ENCODE results near the gene GLS2. TPM values are rescaled to one million over a fixed set of nuclear protein-coding genes. Genes with fewer than 3 reads are reported as not detected.
"Not testable (repeated sequence)": the region's sequence is repeated elsewhere in the genome, so short reads cannot be mapped to it uniquely, and the experiment has no call there.

The GLS2 gene
- total RNA-seq, result 5.9 TPM

GRCh38 chr12:56488041-56488955 is at the start of gene GLS2:
TSS of gene GLS2 (minus strand) at chr12:56488161. CDS start at chr12:56488118, 43 bp downstream.
- peak; percentile 85 for DNase-seq

DNA sequence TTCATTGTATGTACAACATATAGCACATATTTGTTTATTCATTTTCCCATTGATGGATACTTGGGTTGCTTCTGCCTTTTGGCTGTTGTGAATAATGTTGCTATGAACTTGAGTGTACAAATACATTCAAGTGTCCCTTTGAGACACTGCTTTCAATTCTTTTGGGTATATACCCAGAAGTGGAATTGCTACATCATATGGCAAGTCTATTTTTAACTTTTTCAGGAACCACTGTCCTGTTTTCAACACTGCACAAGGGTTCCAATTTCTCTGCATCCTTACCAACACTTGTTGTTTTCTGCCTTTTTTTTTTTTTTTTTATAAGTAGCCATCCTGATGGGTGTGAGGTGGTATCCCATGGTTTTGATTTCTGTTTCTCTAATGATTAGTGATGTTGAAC is 49.6 kb upstream of the GLS2 start:
- DNase-seq, result no peak

- no peak for DNase-seq
Measured at GRCh38 chr12:56530390-56531055, 42.6 kb upstream of the GLS2 start.

DNA sequence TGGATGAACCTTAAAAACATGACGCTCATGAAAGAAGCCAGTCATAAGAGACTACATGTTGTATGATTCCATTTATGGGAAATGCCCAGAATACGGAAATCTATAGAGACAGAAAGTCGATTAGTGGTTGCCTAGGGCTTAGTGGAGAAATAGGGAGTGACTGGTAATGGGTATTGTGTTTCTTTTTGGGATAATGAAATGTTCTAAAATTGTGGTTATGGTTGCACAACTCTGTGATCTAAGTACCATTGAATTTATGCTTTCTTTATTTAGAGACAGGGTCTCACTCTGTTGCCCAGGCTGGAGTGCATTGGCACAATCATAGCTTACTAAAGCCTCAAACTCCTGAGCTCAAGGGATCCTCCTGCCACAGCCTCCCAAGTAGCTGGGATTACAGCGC is 41.7 kb upstream of the GLS2 start:
- no peak for DNase-seq

DNA sequence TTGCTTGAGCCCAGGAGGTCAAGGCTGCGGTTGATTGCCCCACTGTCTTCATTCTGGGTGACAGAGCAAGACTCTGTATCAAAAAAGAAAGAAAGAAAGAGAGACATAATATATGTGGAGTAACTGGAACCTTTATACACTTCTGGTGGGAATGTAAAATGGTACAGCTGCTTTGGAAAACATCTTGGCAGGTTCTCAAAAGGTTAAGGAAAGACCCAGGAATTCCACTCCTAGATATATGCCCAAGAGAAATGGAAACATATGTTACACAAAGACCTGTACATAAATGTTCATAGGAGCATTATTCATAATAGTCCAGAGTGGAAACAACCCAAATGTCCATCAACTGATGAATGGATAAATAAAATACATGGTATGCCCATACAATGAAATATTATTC is 40.9 kb upstream of the GLS2 start:
- DNase-seq, result no peak

DNA sequence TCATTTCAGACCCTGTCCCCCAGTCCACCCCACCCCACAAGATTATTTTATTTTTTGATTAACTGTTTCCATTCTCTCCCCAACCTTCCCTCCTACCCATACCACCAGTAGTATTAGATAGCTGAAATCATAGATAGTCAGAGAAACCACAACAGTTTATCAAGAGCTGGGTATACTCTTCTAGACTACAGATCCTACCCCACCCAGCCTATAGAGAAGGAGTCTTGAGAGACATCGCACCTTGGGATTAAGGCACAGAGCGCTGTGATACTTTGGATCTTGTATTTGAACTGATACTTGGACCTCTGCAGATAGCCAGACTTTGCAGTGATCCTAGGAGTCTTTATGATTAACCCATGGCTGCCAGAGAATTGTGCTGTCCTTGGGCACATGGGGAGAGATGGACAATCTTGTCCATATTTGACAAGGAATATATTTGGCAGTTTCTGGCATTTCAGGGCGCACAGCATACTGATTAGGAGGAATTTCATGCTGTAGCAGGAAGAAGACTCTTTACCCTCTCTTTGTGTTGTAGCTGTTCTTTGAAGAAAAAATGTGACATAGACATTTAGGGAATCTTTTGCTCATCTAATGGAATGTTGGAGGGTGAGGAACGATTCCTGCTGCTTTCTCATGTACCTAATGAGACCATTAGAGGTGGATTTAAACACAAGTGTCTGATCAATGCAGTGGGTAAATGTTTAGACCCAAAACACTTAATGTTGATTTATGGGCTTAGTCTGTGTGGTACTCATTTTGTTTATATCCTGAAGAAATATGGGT is 34.6 kb upstream of the GLS2 start:
- DNase-seq, result no peak

DNA sequence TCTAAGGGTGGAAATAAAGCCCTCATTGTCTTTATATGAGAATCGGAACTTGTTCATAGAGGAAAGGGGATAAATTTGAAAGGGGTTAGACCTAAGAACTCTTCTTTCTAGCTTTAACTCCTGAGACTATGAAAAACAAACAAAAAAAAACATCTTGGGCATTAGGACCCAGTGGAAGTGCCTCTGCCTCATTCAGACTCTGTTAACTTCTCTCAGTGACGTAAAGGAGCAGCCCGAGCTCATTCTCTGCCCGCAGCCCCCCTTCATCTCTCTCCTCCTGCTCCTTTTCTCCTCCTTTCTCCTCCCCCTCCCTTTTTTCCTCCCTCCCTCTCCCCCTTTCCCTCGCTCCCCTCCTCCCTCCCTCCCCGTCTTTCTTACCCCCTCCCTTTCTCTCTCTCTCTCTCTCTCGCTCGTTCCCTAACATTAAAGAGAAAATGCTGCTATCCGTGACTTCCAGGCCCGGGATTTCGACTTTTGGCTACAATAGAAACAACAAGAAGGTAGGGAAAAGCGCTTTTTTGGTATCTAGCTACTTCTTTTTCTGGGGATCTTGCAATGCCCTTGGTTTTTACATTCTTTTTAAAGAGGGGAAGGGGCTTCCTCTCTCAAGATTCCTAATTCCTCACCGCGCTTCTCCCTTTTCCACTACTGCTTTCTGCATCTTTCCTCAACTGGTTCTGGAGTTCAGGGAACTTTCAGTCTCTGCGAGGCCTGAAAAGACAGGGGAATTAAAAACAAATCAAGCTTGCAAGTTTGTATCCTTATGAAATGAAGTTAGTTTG is 33.8 kb upstream of the GLS2 start, which contains the start of gene RBMS2:
TSS of gene RBMS2 (plus strand) at position 231 of the 782 bp plus-strand sequence. CDS start at position 435, 204 bp downstream.
- DNase-seq, result peak; percentile 40

DNA sequence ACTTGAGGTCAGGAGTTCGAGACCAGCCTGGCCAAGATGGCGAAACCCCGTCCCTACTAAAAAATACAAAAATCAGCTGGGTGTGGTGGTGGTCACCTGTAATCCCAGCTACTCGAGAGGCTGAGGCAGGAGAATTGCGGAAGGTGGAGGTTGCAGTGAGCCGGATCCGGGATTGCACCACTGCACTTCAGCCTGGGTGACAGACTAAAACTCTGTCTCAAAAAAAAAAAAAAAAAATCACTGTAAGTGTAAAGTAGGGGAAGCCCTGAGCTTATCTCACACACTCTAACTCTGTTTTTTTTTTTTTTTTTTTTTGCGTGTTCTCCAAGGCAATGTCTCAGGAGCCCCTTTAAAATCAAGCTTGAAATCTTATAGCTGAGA is 33.2 kb upstream of the GLS2 start:
- no peak for DNase-seq

GRCh38 chr12:56520506-56520905 is 32.5 kb upstream of the GLS2 start:
- DNase-seq, result no peak

- no peak for DNase-seq
Measured at GRCh38 chr12:56520048-56520447, 32.1 kb upstream of the GLS2 start.

- DNase-seq, result no peak
Measured at GRCh38 chr12:56518570-56518969, 30.6 kb upstream of the GLS2 start.

DNA sequence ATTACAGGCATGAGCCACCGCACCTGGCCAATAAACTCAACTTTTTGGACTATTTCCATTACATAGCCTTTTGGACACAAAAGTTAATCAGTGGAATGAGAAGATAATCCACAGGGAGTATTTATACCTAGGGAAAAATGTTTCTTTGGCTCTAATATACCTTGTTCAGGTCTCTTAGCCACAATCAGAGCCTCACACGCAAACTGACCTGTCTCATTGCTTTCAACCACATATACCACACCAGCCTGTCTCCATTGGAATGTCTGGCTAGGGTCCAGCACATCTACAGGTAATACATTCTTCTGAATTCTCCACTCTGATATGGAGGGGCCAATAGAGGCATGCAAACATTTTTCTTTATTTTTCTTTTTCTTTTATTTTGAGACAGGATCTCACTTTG is 29.9 kb upstream of the GLS2 start:
- DNase-seq, result no peak

DNA sequence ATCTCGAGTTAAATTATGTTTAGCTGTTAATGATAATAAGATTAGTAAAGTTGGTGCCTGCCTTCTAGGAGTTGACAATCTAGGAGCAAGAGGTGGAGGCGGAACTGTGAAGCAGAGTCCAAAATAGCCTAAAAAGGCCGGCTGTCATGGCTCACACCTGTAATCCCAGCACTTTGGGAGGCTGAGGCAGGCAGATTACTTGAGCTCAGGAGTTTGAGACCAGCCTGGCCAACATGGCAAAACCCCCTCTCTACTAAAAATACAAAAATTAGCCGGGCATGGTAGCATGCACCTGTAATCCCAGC is 26.0 kb upstream of the GLS2 start:
- not testable (repeated sequence) for DNase-seq

DNA sequence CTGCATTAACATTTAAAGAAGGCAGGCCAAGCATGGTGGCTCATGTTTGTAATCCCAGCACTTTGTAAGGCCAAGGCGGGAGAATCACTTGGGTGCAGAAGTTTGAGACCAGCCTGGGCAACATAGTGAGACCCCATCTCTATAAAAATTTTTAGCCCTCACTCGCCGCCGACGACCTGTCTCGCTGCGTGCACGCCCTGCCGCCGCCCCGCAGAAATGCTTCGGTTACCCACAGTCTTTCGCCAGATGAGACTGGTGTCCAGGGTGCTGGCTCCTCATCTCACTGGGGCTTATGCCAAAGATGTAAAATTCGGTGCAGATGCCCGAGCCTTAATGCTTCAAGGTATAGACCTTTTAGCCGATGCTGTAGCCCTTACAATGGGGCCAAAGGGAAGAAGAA is 22.8 kb upstream of the GLS2 start:
- DNase-seq, result no peak

DNA sequence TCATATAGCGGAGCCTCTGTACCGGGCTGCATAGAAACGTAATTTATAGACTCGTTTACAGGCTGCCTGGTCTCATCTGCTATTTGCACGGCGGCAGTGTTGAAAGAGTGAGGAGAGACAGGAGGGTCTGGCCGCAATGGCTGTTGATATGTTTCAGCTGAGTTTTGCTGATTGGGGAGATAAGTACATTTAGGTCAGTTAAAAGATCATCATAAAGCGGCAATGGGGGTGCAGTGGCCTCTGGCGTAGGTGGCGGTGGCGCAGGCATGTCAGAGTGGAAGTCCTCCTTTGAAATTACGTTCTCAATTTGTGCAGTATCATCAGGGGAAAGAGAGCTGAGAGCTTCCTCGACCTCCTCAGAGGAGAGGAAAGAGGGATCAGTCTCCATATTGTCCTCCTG is 11.9 kb upstream of the GLS2 start:
- not testable (repeated sequence) for DNase-seq

GRCh38 chr12:56499452-56499851 is 11.5 kb upstream of the GLS2 start:
- not testable (repeated sequence) for DNase-seq

DNA sequence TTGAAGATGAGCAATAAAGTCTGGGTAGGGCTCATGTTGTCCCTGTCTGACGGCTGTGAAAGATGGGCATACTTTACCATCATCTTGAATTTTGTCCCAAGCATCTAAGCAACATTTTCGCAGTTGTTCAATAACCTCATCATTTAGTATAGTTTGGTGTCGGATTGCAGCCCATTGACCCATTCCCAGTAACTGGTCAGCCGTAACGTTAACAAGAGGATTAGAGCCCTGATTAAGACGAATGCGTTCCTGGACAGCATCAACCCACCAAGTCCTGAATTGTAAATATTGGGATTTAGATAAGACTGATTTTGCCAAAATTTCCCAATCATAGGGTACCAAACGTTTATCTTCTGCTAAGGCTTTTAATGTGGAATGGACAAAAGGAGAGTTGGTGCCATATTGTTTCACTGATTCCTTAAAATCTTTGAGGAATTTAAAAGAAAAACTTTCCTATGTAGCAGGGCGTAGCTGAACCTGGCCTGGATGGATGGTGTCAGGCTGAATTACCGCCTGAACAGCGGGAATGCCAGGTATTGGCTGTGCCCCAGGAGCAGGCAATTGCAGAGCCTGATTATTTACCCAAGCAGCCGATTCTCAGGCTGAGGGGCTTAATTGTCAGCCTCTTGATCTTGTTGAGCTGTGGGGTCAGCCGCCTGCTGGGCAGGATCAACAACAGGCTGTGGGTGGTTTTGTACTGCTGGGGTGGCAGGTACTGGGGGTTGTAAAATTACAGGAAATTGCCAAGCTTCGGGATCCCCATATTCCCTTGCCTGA is 10.4 kb upstream of the GLS2 start:
- not testable (repeated sequence) for DNase-seq

GRCh38 chr12:56496704-56497103 is 8.7 kb upstream of the GLS2 start:
- peak; percentile 24 for DNase-seq

- DNase-seq, result not testable (repeated sequence)
Measured at GRCh38 chr12:56494481-56494880, 6.5 kb upstream of the GLS2 start.

- not testable (repeated sequence) for DNase-seq
Measured at GRCh38 chr12:56494106-56494415, 6.1 kb upstream of the GLS2 start.

DNA sequence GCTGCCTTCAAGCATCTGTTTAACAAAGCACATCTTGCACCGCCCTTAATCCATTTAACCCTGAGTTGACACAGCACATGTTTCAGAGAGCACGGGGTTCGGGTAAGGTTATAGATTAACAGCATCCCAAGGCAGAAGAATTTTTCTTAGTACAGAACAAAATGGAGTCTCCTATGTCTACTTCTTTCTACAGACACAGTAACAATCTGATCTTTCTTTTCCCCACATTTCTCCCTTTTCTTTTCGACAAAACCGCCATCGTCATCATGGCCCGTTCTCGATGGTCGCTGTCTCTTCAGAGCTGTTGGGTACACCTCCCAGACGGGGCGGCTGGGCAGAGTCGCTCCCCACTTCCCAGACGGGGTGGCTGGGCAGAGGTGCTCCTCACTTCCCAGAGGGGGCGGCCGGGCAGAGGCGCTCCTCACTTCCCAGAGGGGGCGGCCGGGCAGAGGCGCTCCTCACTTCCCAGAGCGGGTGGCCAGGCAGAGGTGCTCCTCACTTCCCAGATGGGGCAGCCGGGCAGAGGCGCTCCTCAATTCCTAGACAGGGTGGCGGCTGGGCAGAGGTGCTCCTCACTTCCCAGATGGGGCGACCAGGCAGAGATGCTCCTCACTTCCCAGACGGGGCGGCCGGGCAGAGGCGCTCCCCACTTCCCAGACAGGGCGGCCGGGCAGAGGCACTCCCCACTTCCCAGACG is 5.6 kb upstream of the GLS2 start:
- DNase-seq, result not testable (repeated sequence)

All from occipital lobe (tissue), 2 donors.